Activated gamma-delta T cell treated with Interleukin-2 at 50 U/mL for 16 hours (primary cell): ENCODE results near the gene CDC14C.

Experiments
- DNase-seq: peaks from one replicate; pipeline ENCODE4 v3.0.0-alpha.2; 2020

Gene CDC14C

GRCh38 chr7:48976850-48977249, 52.5 kb downstream of the CDC14C start:
- no peak for DNase-seq
